Cortex of kidney (tissue), 1 donor: ENCODE measurements around the gene HTRA3.
"Not testable (repeated sequence)": the region's sequence is repeated elsewhere in the genome, so short reads cannot be mapped to it uniquely, and the experiment has no call there.

Source experiments
- DNase-seq: peaks from one replicate; lab custom pipeline; 2025; lab: John Stamatoyannopoulos, UW

The HTRA3 gene

DNA sequence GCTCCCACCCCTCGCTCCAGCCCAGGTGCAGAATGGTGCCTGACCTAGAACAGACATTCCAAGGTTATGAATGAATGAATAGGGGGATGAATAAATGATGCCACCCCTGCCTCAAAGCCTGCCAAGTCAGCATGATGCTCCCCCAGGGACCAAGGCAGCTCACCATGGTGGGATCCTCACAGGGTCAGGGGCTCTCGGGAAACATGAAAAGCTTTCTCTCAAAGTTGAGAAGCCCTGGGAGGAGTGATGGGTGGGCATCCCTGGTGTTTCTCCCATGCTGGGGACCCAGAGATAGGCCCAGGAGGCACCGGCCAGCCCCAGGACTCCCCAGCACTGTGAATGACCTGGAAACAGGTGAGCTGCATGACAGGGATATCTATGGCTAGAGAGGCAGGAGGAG, 58.9 kb downstream of the HTRA3 start:
- DNase-seq, result no peak

DNA sequence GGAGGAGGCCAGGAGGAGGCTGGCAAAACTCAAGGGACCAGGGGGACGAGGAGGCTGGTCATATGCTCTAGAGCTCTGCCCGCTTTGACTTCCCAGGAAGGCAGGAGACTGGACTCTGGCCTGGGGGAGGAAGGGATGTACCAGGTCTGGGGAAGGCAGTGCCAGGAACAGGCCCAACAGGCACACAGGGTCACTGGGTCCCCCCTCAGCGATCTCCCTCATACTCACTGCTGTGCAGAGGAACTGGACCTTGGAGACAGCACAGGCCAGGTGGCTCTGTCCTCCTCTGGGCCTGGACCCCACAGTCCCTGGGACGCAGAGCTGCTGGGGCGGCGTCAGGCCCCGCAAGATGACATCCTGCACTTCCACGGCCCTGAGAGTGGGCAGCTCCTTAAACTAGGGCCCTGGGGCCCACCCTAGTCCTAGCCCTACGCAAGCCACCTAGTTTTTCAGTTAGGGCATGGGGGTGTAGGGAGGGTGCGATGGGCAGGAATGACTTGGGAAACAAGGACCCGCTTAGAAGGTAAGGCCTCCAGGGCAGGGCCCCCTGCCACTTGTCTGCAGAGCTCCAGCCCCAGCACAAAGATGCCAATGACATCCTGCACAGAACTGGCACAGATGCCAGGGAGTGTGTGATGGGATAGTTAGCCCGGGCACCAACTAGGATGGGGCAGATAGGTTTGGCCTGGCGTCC, 59.5 kb downstream of the HTRA3 start:
- no peak for DNase-seq

DNA sequence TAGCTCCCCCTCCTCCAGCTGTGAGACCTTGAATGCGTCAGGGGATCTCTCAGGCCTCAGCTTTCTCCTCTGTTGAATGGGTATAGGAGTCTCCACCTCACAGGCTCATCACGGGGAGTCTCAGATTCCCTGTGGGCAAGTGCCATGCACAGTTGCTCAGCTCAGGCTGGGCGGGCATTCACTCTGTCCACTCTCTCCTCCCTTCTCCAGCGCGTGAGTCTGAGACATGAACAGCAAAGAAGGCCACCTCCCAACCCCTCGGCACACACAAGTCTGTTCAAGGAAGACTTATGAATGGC, 60.0 kb downstream of the HTRA3 start:
- no peak for DNase-seq

DNA sequence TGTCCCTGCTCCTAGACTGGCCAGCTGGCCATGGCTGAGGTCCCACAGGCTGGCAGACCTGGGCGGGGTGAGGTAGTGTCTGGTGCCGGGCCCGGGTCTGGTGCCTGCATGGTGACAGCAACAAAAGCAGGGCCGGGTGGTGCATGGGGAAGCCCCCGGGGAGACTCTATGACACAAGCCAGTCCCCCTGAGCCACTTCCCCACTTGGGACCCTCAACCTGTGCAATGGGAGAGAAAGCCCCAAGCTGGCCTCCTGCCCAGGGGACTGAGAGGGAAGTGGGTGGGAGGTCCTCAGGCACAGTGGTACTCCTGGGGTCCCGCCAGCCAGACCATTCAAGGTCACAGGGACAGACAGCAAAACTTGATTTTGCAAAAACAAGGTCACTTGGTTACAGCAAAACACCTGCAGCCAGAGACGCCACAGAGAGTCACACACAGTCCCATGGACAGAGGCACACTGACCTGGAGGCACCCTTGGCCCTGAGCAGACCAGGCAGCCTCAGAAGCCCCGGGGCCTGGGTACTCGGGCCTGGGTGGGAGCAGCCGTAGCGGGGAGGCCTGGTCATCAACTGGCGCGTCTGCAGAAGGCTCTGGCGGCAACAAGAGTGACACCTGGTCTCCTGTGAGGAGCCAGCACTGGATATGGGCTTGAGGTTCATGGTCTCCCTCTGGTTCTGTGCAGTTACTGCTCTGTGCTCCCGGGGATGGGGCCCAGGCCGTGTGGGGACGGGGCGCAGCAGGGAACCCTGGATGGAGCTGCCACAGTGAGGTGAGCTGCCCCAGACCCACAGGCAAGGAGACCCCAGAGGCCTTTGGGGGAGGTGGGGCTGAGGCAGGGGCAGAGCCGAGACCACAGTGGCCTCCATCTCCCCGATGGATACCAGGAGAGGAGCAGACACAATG, 60.6 kb downstream of the HTRA3 start:
- no peak for DNase-seq

DNA sequence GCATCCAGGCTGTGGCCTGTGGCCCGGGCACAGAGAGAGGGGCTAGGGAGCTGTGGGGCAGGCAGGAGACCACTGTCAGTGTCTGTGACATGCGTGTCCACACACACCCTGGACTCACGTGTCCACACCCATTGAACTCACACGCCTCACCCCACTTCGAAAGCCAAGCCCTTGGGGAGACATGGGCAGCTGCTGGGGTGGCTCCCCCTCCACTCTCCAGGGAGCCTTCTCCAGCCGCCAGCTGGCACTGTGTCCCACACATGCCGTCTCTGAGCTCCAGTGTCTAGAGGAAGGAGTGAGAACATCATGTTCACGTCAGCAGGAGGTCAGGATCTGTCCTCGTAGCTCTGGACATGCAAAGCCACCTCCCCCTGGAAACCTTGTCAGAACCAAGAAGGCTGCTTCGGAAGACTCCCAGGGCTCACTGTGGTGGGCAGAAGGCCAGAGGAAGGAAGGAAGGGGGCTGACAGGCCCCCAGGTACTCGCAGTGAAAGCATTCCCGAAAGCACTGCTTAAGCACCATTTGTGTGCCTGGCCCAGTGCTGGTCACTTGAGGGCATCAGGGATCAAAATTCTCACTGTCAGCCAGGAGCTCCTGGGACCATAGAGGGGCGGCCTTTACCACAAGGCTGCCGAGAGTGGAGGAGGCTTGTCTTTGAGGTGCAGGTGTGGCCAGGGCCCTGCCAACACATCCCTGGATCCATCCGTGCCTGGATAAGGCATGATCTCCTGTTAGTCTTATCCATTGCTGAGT, 61.4 kb downstream of the HTRA3 start:
- no peak for DNase-seq

DNA sequence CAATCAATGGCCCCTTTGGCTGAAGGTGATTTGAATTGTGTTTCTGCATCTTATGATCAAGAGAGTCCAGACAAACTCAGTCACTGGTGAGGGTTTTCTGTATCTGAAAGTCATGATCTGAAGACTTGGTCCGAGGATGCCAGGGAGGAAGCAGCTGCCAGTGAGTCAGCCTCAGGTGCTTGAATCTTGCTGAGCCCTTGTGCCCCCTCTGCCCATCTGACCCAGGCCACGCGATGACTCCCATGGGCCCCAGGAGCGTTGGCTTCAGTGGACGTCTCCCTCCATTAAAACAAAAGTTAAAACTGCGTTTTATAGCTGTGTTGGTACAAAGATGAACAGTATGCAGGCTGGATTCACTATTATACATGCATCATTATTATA, 62.0 kb downstream of the HTRA3 start:
- no peak for DNase-seq

DNA sequence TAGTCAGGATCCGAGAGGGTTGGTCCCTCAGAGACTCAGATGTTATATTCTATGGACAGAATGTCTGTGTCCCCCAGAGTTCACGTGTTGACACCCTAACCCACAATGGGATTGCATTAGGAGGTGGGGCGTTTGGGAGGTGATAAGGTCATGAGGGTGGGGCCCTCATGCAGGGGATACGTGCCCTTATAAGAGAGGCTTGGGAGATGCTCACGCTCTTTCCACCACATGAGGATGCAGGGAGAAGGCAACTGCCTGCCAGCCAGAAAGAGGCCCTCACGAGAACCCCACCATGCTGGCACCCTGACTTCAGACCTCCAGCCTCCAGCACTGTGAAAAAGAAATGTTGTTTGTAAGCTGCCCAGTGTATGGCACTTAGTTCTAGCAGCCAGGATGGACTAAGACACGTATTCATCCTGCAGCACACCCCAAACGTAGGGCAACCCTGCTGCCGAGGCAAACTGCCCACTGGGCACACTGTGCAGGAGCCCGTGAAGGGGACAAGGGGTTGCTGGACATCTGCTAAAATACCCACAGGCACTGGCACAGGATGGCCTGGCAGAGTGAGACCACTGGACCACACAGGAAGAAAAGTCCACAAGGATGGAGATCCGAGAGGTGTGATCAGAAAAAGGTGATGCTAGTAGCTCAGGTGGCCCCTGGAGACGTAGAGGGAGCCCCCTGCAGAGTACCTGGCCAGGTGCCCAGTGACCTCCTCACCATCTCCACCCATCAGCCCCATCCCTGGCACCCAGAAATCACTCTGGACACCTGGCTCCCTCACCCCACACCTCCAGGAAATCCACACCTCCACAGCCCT, 62.7 kb downstream of the HTRA3 start:
- DNase-seq, result no peak

DNA sequence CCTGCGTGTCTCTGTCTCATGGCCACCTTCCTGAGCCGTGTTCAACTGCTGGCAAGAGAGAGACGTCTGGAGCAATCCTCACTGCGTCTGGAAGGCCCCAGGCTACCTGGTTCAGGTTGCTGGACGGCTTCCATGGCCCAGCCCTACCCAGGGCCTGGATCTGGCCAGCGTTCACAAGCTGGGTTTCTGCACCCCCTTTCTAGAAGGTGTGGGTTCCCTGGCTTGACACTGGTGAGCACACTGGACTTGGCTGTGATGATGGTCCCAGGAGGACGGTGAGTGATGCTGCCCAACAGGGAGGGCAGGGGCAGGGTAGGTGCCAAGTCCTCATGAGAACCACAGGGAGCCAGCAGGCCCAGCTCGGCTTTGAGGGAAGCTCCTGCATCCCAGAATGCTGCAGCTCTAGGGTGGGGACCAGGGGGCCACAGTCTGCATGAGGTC, 63.4 kb downstream of the HTRA3 start:
- DNase-seq, result no peak

DNA sequence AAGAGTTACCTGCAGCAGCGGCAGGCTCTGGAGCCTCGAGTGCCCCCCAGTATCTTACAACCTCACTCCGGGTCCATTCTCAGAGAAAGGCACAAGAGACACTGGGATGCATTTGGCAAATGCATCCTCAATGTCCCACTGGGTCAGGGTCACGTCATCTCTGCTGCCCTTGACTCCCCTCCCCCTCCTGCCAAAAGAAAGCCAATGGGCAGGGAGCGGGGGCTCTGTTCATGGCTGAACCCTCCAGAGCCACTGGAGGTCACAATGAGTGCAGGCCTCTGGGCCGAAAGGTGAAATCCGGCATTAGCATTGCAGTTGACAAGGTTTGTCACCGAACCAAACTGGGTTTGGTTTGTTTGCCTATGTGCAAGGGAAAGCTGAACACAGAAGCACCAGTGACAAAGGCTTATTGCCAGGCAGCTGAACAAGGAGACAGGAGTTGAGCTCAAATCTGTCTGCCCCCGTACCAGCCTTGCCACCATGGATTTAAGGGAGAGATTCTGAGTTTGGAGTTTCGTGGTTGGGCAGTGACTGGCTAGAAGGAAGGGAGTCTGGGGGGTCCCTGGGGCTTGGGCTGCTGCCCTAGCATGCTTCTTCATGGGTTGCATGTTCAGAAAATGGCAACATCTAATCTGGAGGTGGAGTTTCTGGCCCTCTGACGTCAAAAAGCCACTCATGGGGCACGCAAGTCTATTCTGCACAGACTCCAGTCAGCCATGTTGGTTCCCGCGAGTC, 64.3 kb downstream of the HTRA3 start:
- DNase-seq, result no peak

DNA sequence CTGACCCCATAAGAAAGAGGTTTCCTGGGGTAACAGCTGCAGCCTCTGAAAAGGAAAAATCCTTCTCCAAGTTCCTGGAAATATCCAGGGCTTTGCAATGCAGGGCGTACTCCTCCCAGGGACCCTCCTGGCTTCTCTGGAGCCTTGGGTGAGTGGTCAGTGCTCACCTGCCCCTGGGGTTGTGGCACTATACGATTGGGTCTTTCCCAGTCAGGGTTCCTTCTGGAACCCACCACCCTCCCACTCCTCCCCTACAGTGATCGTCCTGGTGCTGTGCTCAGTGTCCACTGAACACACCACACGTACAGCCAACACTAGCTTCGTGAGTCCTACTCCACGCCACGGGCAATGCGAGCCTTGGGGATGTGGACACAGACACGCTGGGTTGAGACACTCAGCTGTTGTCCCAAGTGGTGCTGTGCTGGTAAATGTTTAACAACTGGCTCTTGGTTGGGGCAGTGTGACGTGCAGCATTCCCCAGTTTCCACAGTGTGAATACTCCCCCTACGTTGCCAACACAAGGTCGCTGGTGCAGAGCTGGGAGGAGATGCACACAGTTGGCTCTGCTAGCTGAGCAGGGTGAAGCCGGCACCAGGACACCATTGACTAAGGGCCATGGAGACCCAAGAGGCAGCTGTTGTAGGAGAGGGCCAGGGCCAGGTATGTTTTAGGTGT, 65.4 kb downstream of the HTRA3 start:
- DNase-seq, result no peak

DNA sequence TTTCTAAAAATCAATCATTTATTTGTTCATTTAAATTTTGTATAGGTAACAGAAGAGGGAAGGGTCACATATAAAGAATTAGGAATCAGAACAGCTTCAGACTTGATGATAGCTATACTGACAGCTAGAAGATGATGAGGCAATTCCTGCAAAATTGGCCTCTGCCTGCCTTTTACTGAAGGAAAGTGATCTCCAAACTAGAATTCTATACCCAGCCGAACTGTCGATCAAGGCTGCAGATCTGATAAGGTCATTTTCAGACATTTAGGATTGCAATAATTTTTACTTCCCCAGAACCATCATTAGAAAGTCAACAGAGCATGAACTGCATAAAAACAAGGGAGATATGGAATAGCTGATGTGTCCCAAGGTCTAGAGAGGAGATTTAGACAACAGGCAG, 66.3 kb downstream of the HTRA3 start:
- no peak for DNase-seq

DNA sequence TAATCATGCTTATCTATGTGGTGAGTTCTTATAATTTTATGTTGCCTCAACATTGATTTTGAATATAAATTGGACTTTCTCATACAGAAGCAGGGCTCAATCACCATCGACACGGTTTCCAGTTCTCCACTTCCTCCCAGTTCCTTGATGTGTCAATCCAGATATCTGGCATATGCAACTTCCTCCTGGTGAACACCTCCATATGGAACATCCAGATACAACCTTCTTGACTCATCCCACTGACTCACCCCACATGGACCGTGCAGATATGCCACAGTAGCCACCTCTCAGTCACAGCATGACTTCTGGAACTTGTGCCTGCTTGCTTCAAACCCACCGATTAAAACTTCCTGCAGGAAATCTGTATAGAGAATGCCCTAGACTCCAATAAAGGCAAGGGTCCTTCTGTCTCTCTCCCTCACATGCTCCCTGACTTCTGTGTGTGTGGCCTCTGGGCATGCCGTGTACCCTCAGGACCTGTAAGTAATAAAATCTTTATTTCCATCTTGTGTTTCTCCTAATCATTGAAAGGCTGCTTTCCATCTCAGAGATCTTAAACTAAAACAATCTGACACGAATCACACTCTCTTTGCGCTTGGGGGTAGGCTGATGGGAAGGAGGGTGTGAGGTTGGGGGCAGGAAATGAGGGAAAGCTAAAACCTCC, 67.0 kb downstream of the HTRA3 start:
- DNase-seq, result no peak

DNA sequence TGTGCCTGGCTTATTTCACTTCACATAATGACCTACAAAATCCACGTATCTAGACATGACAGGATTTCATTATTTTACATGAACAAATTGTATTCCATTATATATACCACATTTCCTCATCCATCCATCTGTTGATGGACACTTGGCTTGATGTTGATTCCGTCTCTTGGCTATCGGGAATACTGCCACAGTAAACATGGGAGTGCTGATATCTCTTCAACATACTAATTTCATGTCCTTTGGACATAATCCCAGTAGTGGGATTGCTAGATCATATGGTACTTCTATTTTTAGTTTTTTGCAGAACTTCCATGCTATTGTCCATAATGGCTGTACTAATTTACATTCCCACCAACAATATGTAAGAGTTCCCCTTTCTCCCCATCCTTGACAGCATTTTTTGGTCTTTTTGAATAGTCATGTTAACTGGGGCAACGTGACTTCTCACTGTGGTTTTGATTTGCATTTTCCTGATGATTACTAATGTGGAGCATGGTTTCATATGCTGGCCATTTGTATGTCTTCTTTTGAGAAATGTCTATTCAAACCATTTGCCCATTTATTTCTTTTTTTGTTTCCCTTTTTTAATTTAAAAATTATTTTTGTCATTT, 68.9 kb downstream of the HTRA3 start:
- no peak for DNase-seq

DNA sequence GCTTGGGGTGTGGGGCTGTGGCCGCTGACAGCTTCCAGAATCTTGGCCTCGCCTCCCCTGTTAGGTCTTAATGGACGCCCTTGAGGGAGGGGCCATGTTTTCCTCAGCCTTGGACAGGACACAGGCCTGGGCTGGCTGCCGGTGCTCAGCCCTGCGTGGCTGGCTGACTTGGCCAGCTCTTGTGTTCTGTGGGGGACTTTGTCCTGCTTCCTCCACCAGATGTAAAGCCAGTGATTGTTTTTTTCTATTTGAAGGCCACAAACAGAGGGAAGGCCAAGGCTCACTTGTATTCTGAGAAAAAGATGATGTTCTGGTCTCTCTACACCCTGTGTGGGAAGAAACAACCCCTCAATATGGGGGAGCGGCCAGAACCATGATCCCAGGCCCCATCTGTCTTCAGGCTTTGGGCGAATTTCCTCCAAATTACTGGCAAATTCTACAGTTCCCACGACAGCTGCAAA, 71.3 kb downstream of the HTRA3 start:
- DNase-seq, result no peak

DNA sequence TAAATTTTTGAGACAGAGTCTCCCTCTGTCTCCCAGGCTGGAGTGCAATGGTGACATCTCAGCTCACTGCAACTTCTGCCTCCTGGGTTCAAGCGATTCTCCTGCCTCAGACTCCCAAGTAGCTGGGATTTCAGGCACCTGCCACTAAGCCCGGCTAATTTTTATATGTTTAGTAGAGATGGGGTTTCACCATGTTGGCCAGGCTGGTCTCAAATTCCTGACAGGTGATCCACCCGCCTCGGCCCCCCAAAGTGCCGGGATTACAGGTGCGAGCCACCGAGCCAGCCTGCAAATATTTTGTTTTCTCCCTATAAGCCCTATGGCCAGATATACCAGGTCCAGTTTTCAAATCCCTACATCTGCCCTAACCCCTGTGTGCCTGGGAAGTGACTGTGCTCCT, 71.7 kb downstream of the HTRA3 start:
- not testable (repeated sequence) for DNase-seq

DNA sequence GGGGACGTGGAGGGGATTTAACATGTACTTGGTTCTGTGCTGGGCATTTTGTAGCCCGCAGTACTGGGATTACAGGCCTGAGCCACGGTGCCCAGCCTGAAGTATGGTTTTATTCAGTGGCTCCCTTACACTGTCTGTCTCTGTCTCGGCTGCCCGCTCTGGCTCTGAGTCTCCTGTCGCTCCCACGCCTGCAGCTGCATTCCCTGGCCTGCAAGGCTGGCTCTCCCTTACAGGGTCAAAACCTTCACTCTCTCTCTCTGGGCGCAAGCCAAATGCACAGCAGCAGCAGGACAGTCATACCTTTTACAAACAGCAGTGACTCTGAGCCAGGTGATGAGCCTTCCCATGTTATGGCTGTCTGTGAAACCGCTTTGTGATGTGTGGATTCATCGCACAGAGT, 72.1 kb downstream of the HTRA3 start:
- DNase-seq, result no peak

DNA sequence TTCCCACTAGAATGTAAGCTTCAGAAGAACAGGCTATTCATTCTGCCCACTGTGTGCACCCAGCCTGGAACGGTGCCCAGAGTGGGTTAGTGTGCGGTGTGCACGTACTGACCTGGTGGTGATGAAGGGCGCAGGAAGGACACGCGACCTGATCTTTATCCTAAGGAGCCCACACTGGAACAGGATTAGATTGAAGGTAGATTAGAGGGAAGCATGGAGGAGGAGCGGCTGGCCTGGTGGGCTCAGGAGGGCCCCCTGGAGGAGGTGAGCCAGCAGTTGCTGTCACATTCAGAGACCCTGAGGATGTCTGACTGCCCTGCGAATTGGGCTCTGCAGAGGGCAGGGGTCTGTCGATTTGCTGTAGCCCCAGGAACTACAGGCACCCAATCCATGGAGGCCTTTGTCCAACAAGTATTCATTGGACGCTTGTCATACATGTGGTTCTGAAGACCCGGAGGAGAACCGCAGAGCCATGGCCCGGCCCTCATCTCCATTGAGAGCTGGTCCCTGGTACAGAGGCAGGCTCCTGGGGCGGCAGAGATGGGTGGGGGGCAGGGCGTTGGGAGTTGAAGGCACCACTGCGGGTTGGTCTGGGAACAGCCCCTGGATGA, 73.2 kb downstream of the HTRA3 start:
- no peak for DNase-seq

DNA sequence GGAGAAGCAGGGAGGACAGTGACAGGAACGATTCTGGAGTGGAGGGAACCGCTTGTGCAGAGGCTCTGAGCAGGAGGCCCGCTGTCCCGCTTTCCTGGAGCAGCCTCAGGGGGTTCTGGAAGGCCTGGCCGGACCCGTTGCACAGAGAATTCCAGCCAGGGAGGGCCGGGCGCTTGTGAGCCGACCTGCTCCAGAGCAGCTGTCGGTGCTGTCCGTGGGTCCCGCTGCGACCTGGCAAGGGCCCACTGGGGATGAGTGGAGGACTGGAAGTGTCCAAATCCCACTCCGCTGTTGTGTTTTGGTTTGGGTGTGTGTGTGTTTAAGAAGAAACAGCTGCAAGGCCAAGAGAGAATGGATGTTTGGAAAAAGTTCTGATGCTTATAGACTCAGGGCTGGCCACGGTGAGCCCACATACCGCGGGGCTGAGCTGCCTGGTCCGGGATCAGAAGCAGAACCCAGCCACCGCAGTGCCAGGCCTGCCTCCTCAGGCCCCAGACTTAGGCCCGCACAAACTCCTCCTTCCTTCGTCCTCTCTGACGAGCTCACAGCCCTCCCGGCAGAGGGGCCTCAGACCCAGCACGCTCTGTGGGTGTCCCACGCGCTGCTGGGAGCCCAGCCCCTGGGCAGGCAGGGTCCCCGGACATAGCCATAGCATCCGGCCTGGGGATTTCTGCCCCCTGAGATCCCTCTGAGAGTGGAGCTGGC, 73.9 kb downstream of the HTRA3 start:
- DNase-seq, result no peak

DNA sequence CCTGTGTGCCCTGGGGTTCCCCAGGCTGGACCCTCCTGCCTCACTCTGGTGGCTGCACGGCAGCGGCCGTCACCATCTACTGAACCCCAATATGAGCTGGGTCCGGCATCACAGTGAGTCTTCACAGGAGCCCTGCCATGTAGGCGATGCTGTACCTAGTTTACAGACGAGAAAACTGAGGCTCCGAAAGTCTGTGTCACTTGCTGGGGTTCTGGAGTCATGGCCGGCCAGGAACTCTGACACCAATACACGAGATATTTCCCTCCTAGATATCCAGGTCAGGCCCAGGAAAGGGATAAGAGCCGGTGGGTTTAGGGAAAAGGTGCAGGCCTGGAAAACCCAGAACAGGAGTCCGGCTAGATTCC, 74.4 kb downstream of the HTRA3 start:
- no peak for DNase-seq
